Stimulated activated CD8-positive, alpha-beta memory T cell treated with anti-CD3 and anti-CD28 coated beads, Interleukin-15, amount 100 ng/mL, for 1 hour (primary cell): ENCODE results near the gene SELENOW.

Experiments
- DNase-seq: peaks from one replicate; pipeline ENCODE4 v3.0.0-alpha.2; 2020; ENCODE audit warnings: low read depth

SELENOW gene

GRCh38 chr19:47824396-47824795 is 45.9 kb downstream of the SELENOW start:
- no peak for DNase-seq

DNA sequence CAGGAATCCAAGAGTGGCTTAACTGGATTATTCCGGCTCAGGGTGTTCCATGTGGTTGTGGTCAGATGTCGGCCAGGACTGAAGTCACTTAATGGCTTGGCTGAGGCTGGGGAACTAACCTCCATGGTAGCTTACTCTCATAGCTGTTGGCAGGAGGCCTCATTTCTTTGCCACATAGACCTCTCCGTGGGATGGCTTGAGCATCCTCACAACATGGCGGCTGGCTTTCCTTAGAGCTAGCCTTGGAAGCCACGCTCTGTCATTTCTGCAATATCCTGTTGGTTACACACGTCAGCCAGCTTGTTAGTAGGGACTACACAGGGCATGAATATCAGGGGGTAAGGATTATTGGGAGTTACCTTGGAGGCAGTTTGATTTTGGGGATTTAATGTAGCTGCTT is 48.3 kb downstream of the SELENOW start:
- DNase-seq: no peak

- no peak for DNase-seq
Measured at GRCh38 chr19:47832723-47833122, 54.2 kb downstream of the SELENOW start.
